Stimulated activated CD4-positive, alpha-beta T cell treated with anti-CD3 and anti-CD28 coated beads, Interleukin-12 subunit alpha, Interleukin-12 subunit beta, amount 100 ng/mL, for 4 hours (primary cell): Measurements from ENCODE around the gene FAM81B.

Experiments used
- DNase-seq: peaks from one replicate; pipeline ENCODE4 v3.0.0-alpha.2; 2020

Gene FAM81B

GRCh38 chr5:95484421-95484820 lies 93.3 kb downstream of the FAM81B start:
- no peak for DNase-seq

DNA sequence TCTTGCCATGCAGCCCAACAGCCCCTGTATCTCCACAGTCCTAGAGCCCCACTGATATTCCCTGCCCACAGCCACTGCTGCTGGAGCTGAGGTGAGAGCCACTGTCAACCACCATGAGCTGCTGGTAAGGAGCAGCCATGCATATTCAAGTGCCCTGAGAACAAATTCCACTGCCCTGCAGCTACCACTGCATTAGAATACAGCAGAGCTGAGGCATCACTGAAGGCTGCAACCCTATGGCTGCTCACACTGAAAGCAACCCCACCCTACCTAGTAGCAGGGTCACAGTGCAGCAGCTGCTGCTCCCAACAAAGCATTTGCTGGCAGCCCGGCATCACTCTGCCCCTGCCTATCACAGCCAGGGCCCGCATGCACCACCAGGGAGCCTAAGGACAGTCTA lies 95.0 kb downstream of the FAM81B start:
- DNase-seq: no peak

DNA sequence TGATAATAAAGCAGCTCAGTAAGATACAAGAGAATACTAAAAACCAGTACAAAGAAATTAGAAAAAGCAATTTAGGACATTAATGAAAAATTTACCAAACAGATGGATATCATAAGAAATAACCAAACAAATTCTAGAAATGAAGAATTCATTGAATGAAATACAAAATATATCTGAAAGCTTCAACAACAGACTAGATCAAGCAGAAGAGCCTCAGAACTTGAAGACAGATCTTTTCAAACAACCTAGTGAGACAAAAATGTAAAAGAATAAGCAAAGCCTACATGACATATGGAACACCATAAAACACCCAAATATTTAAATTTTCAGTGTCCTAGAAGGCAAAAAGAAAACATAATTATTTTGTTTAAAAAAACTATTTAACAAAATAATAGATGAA lies 96.7 kb downstream of the FAM81B start:
- DNase-seq: no peak
